ENCODE results near the gene RHEB.

RHEB gene

DNA sequence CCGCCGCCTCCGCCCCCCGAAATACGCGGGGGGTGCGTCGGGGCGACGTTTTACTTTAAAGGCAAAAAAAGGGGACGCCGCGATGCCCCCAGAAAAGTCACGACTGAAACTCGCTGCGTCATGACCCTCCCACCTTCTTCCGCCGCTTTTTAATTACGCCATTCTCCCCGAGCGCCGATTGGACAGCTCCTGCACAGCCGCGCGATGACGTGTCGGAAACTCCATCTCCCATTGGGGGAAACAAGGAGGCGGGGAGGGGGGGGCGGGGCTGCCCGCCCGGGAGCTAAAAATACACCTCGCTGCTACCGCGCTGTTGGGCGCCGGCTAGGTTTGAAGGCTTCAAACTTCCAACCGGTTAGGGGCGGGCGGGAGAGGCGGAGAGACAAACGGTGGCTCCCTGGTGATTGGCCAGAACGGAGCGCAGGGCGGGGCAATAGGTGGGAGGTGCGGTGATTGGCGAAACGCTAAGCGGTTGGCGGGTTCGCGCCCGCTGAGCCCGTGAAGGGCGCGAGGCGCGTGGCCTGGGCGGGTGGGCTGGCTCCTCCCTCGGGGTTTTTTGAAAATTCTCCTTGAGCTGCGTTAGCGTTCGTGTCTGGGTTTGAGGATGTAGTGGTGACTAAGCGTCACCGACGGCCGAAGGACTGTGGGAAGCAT lies at the start of gene RHEB:
RHEB (minus strand) TSS at position 131 of the 654 bp plus-strand sequence. CDS start 384 bp downstream, outside the sequence.
- TF ChIP-seq GATA2 (IDR thresholded peaks at IDR 0.05; ENCODE audit: low read depth, low read length) (no peak), GATA3 (IDR thresholded peaks at IDR 0.05; ENCODE audit: low read depth, low read length) (no peak)

DNA sequence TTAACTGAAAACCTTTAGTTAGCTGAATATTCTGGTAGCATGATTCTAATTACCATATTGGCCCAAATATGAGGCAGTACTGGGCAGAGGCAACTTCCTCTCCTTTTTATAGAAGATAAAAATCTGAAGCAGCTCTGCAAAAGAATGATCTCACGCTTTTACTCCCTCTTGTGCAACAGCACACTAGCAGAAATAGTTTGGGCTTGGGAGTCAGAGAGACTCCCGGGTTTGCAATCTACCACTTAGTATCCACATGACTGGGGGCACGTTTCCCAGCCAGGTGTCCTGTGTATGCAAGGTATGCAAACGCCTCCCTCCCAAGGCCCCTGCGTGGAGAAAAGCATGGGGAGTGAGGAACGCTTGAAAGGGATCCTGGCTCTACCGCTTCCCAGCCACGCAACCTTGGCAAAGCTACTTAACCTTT lies 47.2 kb upstream of the RHEB start:
- no peak; the same call in 1 of the 2 replicates for TF ChIP-seq GATA2 (IDR thresholded peaks at IDR 0.05; ENCODE audit: low read depth, low read length)
- TF ChIP-seq GATA3 (IDR thresholded peaks at IDR 0.05; ENCODE audit: low read depth, low read length), result no peak

- TF ChIP-seq GATA3 (IDR thresholded peaks at IDR 0.05; ENCODE audit: low read depth, low read length) (no peak), GATA2 (IDR thresholded peaks at IDR 0.05; ENCODE audit: low read depth, low read length) (no peak)
Measured at GRCh38 chr7:151565541-151565940, 45.8 kb upstream of the RHEB start.

GRCh38 chr7:151560243-151560642 lies 40.5 kb upstream of the RHEB start:
- TF ChIP-seq GATA2 (IDR thresholded peaks at IDR 0.05; ENCODE audit: low read depth, low read length) (no peak), GATA3 (IDR thresholded peaks at IDR 0.05; ENCODE audit: low read depth, low read length) (no peak)

GRCh38 chr7:151559557-151560183 lies 40.0 kb upstream of the RHEB start:
- no peak for TF ChIP-seq GATA2 (IDR thresholded peaks at IDR 0.05; ENCODE audit: low read depth, low read length)
- no peak for TF ChIP-seq GATA3 (IDR thresholded peaks at IDR 0.05; ENCODE audit: low read depth, low read length)

DNA sequence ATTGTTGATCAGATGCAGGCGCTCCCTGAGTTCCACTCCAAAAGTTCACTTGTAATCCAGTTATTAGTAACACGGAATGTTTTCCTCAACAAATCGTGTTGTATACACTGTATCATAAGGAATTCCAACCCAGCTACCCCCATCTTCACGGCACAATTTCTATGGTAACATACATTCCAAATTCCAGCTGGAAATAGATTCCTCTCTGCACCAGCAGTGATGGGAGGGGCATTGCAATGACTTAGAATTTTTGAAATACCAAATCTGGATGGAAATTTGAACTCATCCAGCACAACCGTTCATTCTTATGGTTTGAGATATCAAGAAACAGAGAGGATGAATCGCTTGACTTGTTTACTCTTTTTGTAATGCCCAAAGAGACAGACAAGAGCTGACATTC lies 38.9 kb upstream of the RHEB start:
- TF ChIP-seq GATA3 (IDR thresholded peaks at IDR 0.05; ENCODE audit: low read depth, low read length), result no peak
- no peak for TF ChIP-seq GATA2 (IDR thresholded peaks at IDR 0.05; ENCODE audit: low read depth, low read length)

DNA sequence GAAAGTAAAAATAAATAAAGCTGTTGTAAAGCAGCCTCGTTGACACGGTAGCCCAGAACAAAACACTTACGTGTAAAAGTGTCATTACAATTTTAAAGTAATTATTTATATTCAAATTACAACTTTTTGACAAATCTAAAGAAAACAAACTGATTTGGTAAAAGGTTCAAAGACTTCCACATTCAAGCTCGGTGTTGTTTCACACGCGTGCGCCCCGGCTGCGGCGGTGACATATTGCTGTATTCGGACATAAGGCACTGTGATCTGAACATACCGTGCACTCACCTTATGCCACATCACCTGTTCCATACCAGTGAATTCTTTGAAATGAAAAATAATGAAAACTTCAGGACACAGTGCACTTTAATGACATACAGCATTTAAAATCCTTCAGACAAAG lies 36.9 kb upstream of the RHEB start:
- TF ChIP-seq GATA3 (IDR thresholded peaks at IDR 0.05; ENCODE audit: low read depth, low read length) (no peak), GATA2 (IDR thresholded peaks at IDR 0.05; ENCODE audit: low read depth, low read length) (no peak)

DNA sequence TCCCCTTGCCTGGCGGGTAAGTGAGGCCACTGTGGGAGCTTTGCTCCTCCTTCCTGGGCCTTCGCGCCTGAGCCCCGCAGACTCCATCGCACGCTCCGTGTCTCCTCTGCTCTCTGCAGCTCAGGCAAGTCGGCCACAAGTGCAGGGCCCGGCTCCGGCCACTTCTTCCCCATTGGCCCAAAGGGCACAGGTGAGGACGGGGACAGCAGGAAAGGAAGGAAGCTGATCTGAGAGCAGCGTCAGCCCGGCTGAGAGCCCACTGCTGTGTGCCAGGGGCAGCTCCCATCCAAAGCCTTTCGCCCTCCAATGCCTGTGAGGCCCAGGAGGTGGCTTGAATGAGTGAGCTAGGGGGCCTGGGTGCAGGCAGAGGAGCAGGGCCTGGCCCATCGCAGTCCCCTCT lies 33.7 kb upstream of the RHEB start:
- TF ChIP-seq GATA2 (IDR thresholded peaks at IDR 0.05; ENCODE audit: low read depth, low read length), result no peak
- TF ChIP-seq GATA3 (IDR thresholded peaks at IDR 0.05; ENCODE audit: low read depth, low read length), result no peak

DNA sequence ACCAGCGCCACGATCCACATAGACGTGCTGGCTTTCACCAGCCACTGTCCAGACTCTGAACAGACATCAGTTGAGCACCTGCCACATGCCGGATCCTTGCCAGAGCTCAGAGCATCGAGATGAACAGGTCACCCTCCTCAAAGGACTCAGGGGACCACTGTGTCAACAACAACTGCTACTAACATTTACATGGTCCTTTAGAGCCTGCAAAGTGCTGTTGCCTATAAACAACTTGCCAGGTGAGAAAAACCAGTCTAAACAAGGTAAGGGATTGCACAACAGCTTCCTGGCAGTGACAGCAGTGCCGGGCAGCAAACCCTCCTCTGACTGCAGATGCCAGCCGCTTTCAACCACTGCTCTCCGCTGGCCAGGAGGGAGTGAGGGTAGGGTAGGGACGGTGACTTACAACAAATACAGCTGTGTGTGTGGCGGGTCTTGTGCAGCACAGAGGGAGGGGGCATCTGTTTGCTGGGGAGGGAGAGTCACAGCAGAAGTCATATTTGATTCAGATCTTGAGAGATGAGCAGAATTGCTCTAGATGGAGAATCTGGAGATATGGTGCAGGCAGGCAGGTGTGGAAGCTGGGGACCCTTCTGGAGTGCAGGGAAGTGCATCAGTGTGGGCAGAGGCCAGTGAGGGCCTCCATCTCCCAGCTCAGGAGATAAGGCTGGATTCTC lies 32.8 kb upstream of the RHEB start:
- no peak for TF ChIP-seq GATA2 (IDR thresholded peaks at IDR 0.05; ENCODE audit: low read depth, low read length)
- TF ChIP-seq GATA3 (IDR thresholded peaks at IDR 0.05; ENCODE audit: low read depth, low read length), result no peak

GRCh38 chr7:151551820-151552219 lies 32.1 kb upstream of the RHEB start:
- TF ChIP-seq GATA3 (IDR thresholded peaks at IDR 0.05; ENCODE audit: low read depth, low read length), result no peak
- TF ChIP-seq GATA2 (IDR thresholded peaks at IDR 0.05; ENCODE audit: low read depth, low read length), result no peak

GRCh38 chr7:151550656-151551286 lies 31.1 kb upstream of the RHEB start:
- TF ChIP-seq GATA2 (IDR thresholded peaks at IDR 0.05; ENCODE audit: low read depth, low read length) (no peak), GATA3 (IDR thresholded peaks at IDR 0.05; ENCODE audit: low read depth, low read length) (no peak)

DNA sequence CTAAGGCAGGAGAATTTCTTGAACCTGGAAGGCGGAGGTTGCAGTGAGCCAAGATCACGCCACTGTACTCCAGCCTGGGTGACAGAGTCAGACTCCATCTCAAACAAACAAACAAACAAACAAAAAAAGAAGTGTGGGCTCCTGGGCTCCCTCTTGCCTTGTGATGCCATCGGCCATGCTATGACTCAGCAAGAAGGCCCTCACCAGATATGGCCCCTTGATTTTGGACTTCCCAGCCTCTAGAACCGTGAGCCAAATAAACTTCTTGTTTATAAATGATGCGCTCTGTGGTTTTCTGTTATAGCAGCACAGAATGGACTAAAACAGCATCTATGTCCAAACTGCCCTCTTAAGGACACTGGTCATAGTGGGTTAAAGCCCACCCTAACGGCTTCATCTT lies 29.9 kb upstream of the RHEB start:
- no peak for TF ChIP-seq GATA2 (IDR thresholded peaks at IDR 0.05; ENCODE audit: low read depth, low read length)

DNA sequence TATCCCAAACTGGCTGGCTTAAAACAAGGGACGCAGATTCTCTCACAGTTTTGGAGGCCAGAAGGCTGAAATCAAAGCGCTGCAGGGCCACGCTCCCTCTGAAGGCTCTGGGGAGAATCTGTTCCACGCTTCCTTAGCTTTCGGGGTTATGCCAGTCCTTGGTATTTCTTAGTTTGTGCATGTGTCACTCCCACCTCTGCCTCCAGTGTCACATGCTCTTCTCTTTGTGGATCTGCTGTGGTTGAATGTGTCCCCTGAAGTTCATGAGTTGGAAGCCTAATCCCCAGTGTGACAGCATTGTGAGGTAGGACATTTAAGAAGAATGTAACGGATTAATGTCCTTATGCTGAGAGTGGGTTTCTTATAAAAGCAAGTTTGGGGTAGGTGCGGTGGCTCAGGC lies 29.4 kb upstream of the RHEB start:
- no peak for TF ChIP-seq GATA3 (IDR thresholded peaks at IDR 0.05; ENCODE audit: low read depth, low read length)
- no peak for TF ChIP-seq GATA2 (IDR thresholded peaks at IDR 0.05; ENCODE audit: low read depth, low read length)

- TF ChIP-seq GATA2 (IDR thresholded peaks at IDR 0.05; ENCODE audit: low read depth, low read length) (no peak), GATA3 (IDR thresholded peaks at IDR 0.05; ENCODE audit: low read depth, low read length) (no peak)
Measured at GRCh38 chr7:151544183-151544582, 24.5 kb upstream of the RHEB start.
